GM19035 (cell line): ENCODE measurements around the gene NALCN.
"Not testable (repeated sequence)": the region's sequence is repeated elsewhere in the genome, so short reads cannot be mapped to it uniquely, and the experiment has no call there.

Source experiments
- ATAC-seq: cut with Tn5 transposase; IDR thresholded peaks from one replicate; pipeline ENCODE4 v1.9.1; 2021; ENCODE audit not compliant: unreplicated experiment

Gene NALCN

GRCh38 chr13:101343128-101343787, 73.0 kb downstream of the NALCN start:
- no peak for ATAC-seq

DNA sequence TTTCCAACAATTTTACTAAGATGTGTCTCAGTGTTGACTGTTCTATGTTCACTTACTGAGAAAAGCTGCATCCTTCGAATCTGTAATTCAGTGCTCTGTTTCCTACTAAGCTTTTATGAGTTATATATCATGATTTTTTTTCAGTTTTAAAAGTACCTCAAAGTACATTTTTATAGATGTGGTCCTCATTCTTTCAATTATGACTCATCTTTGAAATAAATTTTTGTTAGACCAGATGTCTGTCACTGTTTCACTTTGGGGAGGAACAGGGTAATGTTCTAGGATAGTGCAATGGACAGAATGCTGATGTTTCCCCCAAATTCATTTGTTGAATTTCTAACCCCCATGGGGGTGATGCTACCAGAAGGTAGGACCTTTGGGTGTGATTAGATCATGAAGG, 74.8 kb downstream of the NALCN start:
- no peak for ATAC-seq

- ATAC-seq, result no peak
Measured at GRCh38 chr13:101339202-101339601, 77.1 kb downstream of the NALCN start.

- no peak for ATAC-seq
Measured at GRCh38 chr13:101332583-101332982, 83.7 kb downstream of the NALCN start.

DNA sequence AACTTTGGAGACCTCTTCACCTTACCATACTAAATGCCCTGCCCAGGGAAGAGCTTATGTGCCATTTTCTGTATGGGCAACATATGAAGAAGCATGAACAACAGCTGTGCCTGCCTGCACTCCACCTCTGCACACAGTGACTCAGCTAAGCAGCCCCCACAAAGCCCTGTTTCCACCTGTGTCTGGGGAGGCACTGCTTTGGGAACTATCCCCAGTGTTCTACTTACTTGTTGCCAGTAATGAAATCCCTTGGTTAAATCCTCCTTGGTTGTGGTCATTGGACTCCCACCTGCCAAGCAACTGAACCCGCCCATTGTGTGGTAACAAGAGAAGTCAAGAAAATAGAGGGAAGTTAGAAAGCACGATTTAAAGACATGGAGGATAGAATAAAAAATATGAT, 84.6 kb downstream of the NALCN start:
- ATAC-seq, result no peak

DNA sequence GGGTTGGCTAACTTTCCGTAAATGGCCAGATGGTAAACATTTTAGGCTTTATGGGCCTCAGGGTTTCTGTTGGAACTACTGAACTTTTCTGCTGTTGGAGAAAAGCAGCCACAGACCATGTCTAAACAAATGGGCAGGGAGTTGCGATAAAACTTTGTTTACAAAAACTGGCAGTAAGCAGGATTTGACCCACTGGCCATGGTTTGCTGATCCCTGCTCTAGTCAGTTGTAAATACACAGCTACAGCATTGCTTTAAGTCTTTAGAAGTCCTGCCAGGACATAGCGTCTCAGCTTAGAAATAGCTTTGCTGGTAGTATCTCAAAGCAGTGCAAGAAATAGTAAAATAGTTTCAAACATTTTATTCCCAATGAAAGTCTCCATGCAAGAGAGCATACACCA, 88.4 kb downstream of the NALCN start:
- no peak for ATAC-seq

DNA sequence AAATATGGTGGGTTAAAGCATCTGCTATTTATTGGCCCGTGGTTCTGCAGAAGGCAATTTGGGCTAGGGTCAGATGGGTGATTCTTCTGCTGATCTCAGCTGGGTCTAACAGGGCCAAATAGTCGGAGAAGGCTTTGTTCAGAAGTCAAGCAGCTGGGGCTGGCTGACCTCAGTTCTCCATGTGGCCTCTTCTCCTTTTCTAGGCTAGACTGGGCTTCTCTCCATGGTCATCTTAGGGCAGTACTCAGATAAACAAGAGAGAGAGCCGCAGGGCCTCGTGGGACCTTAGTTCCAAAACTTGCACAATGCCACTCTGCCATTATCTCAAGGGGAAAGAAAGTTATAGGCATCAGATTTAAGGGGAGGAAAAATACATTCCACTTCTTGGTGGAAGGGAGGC, 89.6 kb downstream of the NALCN start:
- no peak for ATAC-seq

GRCh38 chr13:101325423-101325822, 90.9 kb downstream of the NALCN start:
- ATAC-seq, result no peak

- ATAC-seq, result no peak
Measured at GRCh38 chr13:101323601-101324000, 92.7 kb downstream of the NALCN start.

GRCh38 chr13:101317986-101318523, 98.3 kb downstream of the NALCN start:
- no peak for ATAC-seq

- ATAC-seq, result not testable (repeated sequence)
Measured at GRCh38 chr13:101313479-101313878, 102.8 kb downstream of the NALCN start.

- ATAC-seq, result no peak
Measured at GRCh38 chr13:101309014-101309619, 107.2 kb downstream of the NALCN start.

GRCh38 chr13:101308247-101309013, 107.9 kb downstream of the NALCN start:
- ATAC-seq, result no peak

GRCh38 chr13:101307181-101307701, 109.1 kb downstream of the NALCN start:
- ATAC-seq, result no peak

- ATAC-seq, result no peak
Measured at GRCh38 chr13:101306773-101307172, 109.5 kb downstream of the NALCN start.

DNA sequence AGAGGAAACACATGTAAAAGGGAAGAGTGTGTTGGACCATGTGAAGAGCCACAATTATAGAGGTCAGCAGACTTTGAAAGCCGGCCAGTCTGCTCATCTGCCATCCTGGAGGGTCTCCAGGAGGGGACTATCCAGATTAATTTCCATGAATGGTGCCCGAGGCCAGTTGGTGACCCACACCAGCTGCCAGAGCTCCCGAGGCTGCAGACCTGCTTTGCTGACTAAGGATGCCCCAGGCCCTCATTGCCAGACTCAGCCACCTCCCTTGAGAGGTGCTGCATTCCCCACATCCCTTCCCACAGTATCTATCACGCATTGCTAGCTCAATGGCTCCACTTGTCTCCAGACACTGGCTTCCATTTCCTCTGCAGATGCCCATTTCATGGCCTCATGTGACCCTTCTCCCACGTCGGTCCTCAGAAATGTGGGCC, 110.3 kb downstream of the NALCN start:
- ATAC-seq, result no peak

DNA sequence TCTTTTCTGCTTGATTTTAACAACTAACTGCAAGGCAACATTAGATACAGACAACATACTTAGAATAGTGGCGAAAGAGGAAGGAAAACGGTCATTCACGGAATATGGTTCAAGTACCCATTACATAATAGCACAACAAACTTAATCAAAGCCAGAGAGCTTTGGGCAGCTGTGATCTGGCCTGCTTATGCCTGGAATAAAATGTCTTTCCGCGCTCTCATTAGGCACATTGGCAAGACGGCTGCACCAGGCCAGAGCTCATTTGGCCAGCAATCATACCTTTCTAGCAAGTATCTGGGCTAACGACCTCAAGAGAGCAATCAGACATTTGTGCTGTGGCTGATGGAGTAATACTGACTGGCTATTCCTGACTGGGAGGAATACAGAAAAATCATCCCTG, 112.8 kb downstream of the NALCN start:
- no peak for ATAC-seq

GRCh38 chr13:101301053-101301452, 115.3 kb downstream of the NALCN start:
- ATAC-seq, result no peak

GRCh38 chr13:101300531-101300930, 115.8 kb downstream of the NALCN start:
- no peak for ATAC-seq

- ATAC-seq, result no peak
Measured at GRCh38 chr13:101298517-101298916, 117.8 kb downstream of the NALCN start.

GRCh38 chr13:101297794-101298193, 118.5 kb downstream of the NALCN start:
- ATAC-seq, result no peak

DNA sequence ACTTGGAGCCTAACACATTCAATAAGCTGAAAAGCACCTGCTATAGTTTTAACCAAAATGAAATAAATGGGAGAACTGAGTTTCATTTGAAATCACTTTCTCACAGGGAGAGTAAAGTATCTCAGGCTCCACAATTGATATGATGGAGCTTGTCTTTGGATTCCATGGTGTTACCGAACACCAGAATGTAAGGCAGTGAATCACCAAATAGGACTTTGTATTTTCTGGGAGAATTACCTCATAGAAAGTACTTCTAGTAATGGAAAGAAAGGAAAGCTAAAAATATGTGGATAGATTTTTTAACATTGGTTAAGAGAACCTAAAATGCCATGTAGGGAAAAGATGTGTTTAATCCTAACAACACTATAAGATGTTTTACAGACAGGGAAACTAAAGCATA, 123.6 kb downstream of the NALCN start:
- ATAC-seq, result no peak
